Neuron (in vitro differentiated cells): ENCODE results near the gene GRAP.

Experiments used
- H2AFZ ChIP-seq: one replicate; pipeline ENCODE4 v1.6.1; 2013; ENCODE audit warnings: low read depth, mild to moderate bottlenecking, inconsistent platforms, low read length, moderate library complexity
- H3K27me3 ChIP-seq: one replicate; pipeline ENCODE4 v1.6.1; 2013; ENCODE audit warnings: low read length; ENCODE audit not compliant: insufficient read depth
- H3K36me3 ChIP-seq: one replicate; pipeline ENCODE4 v1.6.1; 2013; ENCODE audit warnings: low read length; ENCODE audit not compliant: insufficient read depth
- H3K4me1 ChIP-seq: one replicate; pipeline ENCODE4 v1.6.1; 2013; ENCODE audit warnings: low read length; ENCODE audit not compliant: insufficient read depth
- H3K4me3 ChIP-seq: 2 replicates; pipeline ENCODE4 v1.5.1; 2013; ENCODE audit warnings: mild to moderate bottlenecking, low read length, moderate library complexity
- H3K9me3 ChIP-seq: one replicate; pipeline ENCODE4 v1.6.1; 2013; ENCODE audit warnings: low read length

GRAP gene

DNA sequence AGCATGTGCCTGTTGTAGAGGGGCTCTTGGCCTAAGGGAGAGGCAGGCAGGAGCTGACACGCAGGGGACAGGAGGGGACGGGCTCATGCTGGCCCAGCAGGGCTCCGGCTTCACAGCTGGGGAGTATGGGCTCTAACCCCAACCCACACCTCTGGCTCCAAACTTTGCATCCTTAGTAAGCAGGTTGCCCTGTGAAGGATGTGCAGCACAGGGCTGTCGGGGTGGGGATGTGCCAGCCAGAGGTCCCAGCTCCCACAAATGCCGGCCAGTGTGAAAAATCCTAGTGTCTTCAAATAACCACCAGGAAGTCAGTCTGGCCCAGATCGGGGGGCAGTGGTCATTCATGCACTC, 28.2 kb downstream of the GRAP start:
- Histone ChIP-seq H3K9me3 (no peaks in the 10 kb centered on the region), H3K4me3 (no peak overlapping the region), H3K36me3 (no peaks in the 10 kb centered on the region), H3K4me1 (no peaks in the 10 kb centered on the region), H3K27me3 (peaks cover 2% of the 10 kb centered on the region), H2AFZ (no peak overlapping the region)

DNA sequence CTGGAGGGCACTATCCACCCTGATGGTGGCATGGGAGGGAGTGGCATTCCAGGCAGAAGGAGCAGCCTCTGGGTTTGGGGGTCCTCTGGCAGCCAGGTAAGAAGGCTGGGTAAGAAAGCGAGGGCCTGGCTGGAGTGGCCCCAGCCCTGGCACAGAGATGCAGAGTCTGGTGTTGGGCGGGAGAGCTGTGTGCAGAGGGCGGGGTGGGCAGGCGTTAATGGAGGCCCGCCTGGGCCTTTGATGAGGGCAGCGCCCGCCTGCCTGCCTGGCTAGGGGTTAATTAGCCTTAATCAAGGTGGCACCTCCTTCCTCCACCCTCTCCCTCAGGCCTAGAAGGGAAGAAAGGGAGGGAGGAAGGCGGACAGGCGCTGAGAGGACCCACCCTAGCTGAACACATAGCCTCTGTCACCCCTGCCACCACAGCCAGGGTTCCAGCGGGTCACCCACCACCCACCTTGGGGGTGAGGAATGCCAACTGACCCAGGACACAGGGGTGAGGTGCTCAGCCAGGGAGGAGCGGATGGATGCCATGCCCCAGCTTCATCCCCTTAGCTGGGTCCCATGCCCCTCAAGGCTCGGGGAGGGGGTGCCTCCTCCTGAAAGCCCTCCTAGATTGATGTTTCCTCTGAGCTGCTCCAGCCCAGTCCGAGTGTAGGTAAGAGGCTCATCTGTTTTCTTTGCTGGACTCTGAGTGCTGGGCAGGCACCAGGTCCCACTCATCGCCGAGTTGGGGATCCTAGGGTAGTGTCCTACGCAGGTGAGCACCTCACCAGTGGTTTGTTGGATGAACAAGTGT, 28.8 kb downstream of the GRAP start:
- no peaks in the 10 kb centered on the region for H3K4me1 ChIP-seq
- no peaks in the 10 kb centered on the region for H3K9me3 ChIP-seq
- H3K27me3 ChIP-seq: peaks cover 2% of the 10 kb centered on the region
- no peak overlapping the region for H2AFZ ChIP-seq
- H3K4me3 ChIP-seq: no peak overlapping the region
- H3K36me3 ChIP-seq: no peaks in the 10 kb centered on the region

DNA sequence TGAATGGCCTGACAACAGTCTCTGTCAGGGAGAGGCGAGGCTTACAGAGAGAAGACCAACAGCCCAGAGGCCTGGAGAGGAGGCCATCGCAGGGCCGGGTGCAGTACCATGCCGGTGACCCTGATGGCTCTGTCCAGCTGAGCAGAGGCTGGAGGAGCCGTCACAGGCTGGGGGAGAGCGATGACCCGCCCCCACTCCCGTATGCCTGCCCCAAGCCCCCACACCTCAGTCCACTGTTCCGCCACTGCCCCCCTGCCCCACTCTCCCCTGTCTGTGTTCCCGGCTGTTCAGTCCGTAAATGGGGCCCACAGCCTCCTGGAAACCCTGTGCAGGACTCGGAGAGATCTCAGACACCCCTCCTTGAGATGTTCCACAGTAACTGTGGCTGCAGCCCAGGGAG, 29.4 kb downstream of the GRAP start:
- no peaks in the 10 kb centered on the region for H3K4me1 ChIP-seq
- no peaks in the 10 kb centered on the region for H3K36me3 ChIP-seq
- H3K4me3 ChIP-seq: no peak overlapping the region
- no peak overlapping the region for H2AFZ ChIP-seq
- H3K9me3 ChIP-seq: no peaks in the 10 kb centered on the region
- peaks cover 2% of the 10 kb centered on the region for H3K27me3 ChIP-seq

DNA sequence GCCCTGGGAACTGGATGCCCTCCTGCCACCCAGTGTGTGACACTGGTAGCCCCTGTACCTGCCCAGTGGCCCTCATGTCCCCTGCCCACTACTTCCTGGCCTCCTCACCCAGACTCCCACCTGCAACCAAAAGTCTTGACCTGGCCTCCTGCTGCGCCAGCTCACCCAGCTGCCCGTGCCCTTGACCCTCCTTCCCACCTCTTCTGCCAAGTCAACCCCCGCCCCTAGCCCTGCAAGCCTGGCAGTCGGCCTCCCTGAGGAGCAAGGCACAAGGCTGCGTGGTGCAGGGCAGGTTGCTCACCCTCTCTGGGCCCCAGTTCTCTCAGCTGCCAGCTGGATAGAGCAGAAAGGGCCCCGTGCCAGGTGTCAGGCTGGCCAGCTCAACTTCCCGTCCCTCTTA, 29.9 kb downstream of the GRAP start:
- Histone ChIP-seq H3K9me3 (no peaks in the 10 kb centered on the region), H2AFZ (no peak overlapping the region), H3K4me1 (no peaks in the 10 kb centered on the region)

DNA sequence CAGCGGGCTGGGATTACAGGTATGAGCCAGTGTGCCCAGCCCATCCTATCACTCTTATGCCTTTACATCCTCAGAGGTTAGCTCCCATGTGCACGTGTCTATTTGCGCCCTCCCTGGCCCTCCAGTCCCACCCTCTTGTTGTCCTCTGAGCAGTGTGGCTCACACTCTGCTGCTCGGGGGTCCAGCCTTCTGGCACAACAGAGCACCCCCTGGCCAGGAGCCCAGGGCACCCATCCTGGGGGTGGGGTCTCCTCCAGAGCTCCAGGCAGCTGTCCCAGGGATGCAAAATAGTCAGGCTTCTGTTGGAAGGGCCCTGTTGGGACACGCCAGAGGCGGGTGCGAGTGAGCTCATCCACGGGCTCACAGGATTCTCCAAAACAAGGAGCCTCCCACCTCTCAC, 30.5 kb downstream of the GRAP start:
- Histone ChIP-seq H3K4me3 (no peak overlapping the region), H2AFZ (no peak overlapping the region), H3K36me3 (no peaks in the 10 kb centered on the region), H3K27me3 (peaks cover 2% of the 10 kb centered on the region), H3K9me3 (no peaks in the 10 kb centered on the region), H3K4me1 (no peaks in the 10 kb centered on the region)

More for the DNA sequence above, 29.9 kb downstream of the GRAP start:
- Histone ChIP-seq H3K36me3 (no peaks in the 10 kb centered on the region), H3K4me3 (no peak overlapping the region), H3K27me3 (peaks cover 2% of the 10 kb centered on the region)

DNA sequence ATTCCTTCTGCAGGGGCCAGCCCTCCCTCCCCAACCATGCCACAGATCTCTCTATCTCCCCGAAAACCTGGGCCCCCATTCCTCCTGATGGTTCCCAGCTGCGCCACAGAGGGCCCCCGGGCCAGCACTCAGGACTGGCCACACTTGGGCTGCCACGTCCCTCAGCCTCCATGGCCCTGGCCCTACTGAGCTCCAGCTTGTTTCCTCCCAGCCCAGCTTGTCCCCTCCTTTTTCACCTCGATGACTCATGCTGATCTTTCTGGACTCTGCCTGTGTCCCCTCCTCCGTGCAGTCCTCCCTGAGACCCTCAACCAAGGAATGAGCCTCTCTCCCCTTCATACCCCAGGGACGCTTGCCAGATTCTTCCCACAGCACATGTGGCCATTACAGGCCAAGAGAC, 31.3 kb downstream of the GRAP start:
- H2AFZ ChIP-seq: no peak overlapping the region
- H3K27me3 ChIP-seq: peaks cover 2% of the 10 kb centered on the region
- H3K9me3 ChIP-seq: no peaks in the 10 kb centered on the region
- no peaks in the 10 kb centered on the region for H3K4me1 ChIP-seq
- no peak overlapping the region for H3K4me3 ChIP-seq
- no peaks in the 10 kb centered on the region for H3K36me3 ChIP-seq

DNA sequence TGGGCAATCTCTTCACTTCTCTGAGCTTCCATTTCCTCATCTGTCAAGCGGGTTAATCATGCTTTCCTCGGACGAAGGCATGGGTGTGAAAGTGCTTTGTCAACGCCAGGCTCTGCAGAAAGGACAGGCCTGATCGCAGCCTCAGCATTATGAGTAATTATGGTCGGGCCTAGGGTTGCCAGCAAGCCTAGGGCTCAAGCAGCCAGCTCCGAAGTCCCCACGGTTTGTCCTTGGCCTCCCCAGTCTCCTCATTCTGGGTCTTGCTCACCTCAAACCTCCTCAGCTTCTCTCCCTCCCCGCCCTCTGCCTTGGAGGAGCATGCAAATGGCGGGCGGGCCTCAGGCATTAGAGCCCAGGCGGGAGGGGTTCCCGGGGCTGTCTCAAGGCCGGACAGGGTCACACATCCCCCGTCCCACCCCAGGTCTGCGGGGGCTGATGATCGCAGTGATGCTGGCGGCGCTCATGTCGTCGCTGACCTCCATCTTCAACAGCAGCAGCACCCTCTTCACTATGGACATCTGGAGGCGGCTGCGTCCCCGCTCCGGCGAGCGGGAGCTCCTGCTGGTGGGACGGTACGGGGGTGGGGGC, 32.0 kb downstream of the GRAP start:
- Histone ChIP-seq H2AFZ (no peak overlapping the region), H3K9me3 (no peaks in the 10 kb centered on the region), H3K4me1 (no peaks in the 10 kb centered on the region), H3K27me3 (peaks cover 2% of the 10 kb centered on the region), H3K4me3 (no peak overlapping the region), H3K36me3 (no peaks in the 10 kb centered on the region)

DNA sequence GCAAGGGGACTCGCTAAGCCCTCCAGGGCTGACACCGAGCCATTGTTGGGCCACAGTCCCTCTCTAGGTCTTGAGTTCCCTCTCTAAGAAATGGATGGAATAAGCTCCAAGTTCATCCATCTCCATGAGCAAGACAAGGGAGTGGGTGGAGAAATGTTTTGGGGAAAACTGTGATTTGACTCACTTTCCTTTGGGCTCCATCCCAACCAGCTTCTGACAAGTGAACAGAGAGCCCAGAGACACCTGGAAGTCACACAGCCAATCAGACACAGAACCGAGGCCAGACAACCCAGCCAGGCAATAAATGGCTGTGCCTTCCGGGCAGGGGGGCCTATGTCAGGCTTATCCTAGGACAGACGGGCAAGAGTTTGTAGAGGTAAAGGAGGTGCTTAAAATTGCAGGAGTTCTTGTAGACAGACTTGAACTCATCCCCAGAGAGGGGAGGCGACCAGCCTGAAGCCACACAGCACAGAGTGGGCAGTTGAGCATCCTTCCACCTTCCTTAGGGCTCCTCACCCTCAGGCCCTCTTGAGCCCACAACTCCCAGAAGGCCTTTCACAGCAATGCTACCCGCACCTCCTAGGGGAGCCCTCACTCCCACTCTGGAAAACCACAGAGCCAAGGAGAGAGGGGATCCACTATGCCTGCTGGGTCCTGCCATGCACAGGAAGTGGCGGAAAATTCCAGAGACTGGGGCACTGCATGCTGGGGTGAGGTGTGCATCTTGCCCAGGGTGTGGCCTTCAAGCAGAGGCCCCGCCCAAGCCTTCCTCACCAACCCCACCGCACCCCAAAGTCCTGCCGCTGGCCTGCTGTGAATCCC, 32.7 kb downstream of the GRAP start:
- H3K27me3 ChIP-seq: peaks cover 2% of the 10 kb centered on the region
- no peaks in the 10 kb centered on the region for H3K9me3 ChIP-seq
- no peaks in the 10 kb centered on the region for H3K36me3 ChIP-seq
- H3K4me1 ChIP-seq: no peaks in the 10 kb centered on the region
- H3K4me3 ChIP-seq: no peak overlapping the region
- H2AFZ ChIP-seq: no peak overlapping the region

DNA sequence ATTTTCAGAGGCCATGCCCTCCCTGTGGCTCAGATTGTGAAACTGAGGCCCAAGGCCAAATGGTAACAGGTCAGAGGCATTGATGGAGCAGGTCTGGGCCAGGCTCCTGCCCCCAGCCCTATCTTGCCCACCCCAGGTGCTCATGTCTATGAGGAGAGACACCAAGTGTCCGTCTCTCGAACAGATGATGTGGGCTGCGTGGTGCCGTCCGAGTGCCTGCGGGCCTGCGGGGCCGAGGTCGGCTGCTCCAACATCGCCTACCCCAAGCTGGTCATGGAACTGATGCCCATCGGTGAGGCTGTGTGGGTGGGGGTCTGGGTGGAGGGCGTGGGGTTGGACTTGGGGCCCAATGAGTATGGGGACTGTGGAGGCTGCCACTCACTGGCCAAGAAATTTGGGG, 33.5 kb downstream of the GRAP start:
- H3K27me3 ChIP-seq: peaks cover 2% of the 10 kb centered on the region
- no peak overlapping the region for H3K4me3 ChIP-seq
- no peaks in the 10 kb centered on the region for H3K36me3 ChIP-seq
- H3K9me3 ChIP-seq: no peaks in the 10 kb centered on the region
- no peak overlapping the region for H2AFZ ChIP-seq
- no peaks in the 10 kb centered on the region for H3K4me1 ChIP-seq

DNA sequence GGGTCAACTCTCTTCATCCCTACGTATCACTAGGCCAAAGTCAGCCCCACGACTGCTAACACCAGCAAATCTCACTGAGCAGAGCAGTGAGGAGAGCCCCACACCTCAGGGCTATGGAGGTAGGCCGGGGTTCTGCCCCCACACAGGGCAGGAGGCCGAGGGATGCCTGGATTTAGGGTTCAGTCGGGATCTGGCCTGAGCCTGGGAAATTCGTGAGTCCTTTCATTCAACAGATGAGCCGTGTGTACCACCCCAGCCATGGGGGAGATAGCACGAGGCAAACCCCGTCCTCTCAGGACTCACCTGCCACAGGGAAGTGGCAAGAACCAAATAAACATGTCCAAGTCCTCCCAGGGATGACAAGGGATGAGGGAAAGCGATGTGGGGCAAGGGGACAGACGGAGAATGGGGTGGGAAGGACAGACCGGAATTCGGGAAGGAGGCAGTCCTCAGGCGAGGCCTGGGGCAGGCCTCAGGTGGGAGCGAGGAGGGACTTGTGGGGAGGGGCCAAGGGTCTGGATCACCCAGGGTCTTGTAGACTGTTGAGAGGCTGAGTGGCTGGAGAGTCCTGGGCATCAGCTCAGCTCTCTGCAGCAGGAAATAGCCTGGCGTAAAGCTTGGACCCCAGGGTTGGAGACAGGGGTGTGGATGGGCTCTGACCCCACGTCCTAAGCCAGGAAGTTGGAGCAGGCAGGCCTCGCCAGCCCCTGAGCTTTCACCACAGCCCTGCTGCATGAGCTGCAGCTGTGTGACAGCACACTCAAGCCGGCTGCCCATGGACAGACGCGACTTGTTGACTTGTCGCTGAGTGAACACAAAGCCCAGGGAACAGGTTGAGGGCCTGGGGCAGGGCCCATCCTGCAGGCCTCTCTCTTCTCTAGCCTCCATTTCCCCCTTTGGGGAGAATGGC, 34.3 kb downstream of the GRAP start:
- Histone ChIP-seq H3K9me3 (no peaks in the 10 kb centered on the region), H3K4me1 (no peaks in the 10 kb centered on the region), H3K4me3 (no peak overlapping the region), H3K36me3 (no peaks in the 10 kb centered on the region), H2AFZ (no peak overlapping the region), H3K27me3 (peaks cover 2% of the 10 kb centered on the region)

DNA sequence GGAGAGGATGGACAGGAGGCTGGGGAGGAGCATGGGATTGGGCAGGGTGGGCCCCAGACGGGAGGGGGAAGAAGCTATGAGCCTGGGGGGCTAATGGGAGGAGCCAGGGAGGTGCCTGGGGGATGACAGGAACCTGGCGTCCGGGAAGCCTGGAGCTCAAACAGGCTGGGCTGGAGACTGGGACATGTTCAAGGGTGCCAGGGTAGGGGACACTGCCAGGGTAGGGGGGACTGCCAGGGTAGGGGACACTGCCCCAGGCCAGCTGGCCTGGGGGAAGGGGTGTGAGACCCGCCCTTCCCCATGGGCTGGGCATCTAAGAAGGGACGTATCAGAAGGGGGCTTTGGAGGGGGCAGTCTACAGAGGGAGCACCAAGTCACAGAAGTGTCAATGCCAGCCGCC, 35.2 kb downstream of the GRAP start:
- no peaks in the 10 kb centered on the region for H3K4me1 ChIP-seq
- H3K9me3 ChIP-seq: peaks cover 4% of the 10 kb centered on the region
- no peaks in the 10 kb centered on the region for H3K36me3 ChIP-seq
- H3K4me3 ChIP-seq: no peak overlapping the region
- H2AFZ ChIP-seq: no peak overlapping the region
- H3K27me3 ChIP-seq: peaks cover 2% of the 10 kb centered on the region

DNA sequence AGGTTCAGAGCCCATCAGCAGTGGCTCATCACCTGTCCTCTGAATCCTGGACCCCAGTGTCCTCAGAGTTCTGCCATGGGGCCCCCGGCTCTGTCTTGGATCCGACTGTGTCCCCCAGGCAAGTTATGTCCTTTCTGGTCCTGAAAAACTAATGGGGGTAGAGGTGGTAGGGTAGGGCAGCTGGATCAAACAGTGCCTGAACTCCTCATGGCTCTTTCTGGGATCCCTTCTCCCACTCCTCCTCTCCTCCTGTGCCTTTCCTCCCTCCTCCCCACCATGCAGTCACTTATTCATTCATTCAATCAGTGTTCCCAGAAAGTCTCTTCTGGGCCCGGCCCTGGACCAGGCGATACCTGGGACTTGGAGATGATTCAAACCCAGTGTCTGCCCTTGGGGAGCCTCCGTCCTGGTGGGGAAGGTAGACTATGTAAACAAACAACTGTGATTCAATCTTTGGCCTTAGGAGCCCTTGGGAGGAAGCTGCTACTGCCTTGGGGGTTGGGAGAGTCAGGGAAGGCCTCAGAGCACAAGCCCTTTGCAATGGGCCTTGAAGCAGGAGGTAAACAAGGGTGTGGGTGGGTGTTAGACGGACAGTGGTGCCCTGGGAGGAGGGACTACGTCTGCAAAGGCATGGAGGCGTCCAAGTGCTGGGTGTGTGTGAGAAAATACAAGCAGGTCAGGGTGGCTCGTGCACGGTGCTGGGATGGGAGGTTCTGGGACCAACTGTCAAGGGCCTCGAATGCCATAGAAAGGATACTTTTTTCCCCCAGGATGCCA, 35.8 kb downstream of the GRAP start:
- Histone ChIP-seq H3K4me1 (no peaks in the 10 kb centered on the region), H3K4me3 (no peak overlapping the region), H3K9me3 (peaks cover 7% of the 10 kb centered on the region), H2AFZ (no peak overlapping the region), H3K36me3 (no peaks in the 10 kb centered on the region), H3K27me3 (peaks cover 5% of the 10 kb centered on the region)
